ENCODE data around the gene RYR2. TPM values are rescaled to one million over a fixed set of nuclear protein-coding genes. Genes with fewer than 3 reads are reported as not detected.
"Not testable (repeated sequence)": the region's sequence is repeated elsewhere in the genome, so short reads cannot be mapped to it uniquely, and the experiment has no call there.

RYR2 gene
- total RNA-seq, 1 donor from 2014 or later = 0.10 TPM

DNA sequence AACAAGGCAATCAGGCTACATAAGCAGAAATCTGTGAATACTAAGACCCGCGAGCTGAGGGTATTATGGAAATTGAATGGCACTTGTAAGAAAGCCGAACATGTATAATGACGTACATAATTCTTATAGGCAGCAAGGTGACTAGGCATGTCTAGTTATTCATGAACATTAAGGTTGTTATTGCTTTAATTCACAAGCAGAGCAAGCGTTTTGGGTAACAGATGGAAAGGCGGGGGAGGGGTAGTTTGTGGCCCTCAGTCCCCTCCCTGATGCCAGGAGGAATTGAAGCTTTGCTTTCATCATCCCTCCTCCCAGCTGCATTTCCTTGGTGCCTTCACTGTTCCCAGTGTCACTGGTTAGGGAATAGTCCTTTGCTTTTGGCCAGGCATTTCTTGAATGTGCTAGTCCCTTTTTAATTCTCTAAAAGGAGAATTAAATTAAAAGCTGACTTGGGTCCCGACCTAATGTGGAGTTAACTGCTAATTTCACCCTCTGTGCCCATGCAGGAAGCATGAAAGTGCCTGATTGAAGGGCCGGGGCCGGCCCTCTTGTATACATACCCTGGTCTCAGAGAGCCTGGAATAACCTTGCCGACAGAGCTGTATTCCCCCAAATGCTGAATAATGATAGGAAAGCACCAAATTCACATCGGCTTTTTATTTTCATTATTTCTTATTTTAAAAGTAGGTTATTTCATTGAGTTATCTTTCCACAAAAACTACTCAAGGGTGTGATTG is 42.5 kb downstream of the RYR2 start:
- no peak for DNase-seq (ENCODE audit: low read depth)

DNA sequence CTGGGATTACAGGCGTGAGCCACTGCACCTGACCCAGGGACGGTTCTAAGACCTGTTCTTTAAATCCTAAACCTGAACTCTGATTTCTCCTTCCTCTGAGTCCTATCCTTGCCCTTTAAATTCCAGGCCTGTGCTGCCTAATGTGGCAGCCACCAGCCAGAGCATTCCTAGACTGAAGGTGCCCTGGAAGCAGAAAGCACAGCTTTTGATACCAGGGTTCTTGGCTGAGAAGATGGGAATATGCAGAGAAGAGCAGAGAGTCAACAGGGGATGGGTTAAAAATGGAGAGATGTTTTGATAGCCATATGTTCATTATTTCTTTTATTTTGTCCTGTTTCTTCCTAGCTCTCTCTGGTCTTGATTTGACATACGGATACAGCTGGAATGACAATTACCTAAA is 49.7 kb downstream of the RYR2 start:
- no peak for DNase-seq (ENCODE audit: low read depth)

DNA sequence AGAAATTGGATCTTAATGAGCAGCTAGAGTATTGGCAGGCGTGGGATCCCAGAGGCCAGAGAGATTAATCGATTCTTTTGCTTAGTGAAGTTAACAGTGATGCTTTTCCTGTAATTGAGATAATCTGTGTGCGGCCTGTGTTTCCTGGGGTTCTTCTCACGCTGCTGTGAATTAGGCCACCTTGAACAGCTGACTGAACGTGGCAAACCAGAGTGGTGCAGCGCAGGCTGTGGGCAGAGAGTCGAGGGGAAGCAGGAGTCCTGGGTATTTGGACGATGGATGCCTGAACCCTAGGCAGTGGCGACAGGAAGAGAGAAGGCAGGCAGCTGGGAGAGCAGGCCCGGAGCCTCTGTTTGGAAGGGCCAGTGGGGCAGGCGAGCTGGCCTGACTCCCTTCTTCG is 51.7 kb downstream of the RYR2 start:
- DNase-seq (ENCODE audit: low read depth) = no peak

DNA sequence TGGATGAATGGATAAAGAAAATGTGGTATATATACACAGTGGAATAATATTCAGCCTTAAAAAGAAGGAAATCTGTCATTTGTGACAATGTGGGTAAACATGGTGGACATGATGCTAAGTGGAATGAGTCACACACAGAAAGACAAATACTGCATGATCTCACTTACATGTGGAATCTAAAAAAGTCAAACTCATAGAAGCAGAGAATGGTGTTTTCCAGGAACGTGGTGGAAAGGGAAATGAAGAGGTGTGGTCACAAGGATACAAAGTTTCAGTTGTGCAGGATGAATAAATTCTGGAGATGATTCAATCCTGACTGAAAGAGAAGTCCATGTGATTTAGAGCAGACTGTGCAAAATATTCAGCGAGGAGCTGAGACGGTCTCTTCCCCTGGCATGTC is 56.6 kb downstream of the RYR2 start:
- peak; percentile 2 for DNase-seq (ENCODE audit: low read depth)

DNA sequence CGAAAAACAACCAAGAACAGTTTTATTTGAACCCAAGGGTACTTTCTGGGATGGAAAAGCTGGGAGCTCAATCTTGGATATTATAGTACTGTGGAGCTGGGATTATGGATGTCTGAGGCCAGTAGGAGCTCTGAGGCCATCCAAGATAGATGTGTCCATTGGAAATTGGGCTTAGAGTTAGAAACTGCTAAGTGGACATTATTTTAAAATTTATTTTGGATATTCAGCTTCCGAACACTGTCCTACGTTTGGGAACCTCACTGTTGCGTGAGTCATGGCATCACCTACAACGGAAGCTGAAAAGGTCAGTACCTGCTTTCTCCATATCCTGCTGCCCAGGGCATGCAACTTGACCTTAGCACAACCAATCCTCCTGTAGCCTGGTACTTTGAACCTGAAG is 61.0 kb downstream of the RYR2 start:
- no peak for DNase-seq (ENCODE audit: low read depth)

DNA sequence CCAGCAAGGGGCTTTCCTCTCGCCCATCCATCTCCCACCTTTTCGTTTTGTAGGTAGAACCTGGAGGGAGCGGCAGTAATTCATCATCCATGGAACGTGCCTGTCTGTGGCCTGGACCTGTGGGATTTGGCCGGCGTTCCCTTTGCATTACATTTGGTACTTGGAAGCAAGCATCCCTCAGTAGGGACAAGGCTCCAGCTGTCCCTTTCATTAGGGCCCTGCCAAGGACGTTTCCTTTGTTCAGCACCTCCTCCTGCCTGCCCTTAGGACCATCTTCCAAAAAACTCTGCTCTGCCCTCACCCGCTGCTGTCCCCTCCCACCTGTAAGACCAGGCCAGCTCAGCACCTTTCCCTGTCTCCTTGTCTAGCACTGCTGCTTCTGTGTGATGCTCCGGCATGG is 62.1 kb downstream of the RYR2 start:
- no peak for DNase-seq (ENCODE audit: low read depth)

DNA sequence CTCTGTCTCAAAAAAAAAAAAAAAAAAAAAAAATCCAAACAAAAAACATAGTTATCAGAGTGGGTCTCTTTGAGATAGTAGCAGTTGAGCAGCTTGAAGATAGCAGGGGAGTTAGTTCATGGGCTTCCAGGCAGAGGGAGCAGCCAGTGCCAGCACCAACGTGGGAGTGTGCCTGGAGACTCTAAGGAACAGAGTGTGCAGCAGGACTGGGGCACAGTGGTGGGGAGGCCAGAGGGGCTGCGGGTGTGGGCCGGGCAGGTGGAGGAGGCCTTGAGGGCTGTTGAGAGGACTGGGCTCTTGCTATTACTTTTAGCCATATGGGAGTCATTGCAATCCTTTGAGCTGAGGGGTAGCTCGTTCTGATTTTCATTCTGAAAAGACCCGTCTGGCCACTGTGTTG is 63.8 kb downstream of the RYR2 start:
- DNase-seq (ENCODE audit: low read depth) = no peak

DNA sequence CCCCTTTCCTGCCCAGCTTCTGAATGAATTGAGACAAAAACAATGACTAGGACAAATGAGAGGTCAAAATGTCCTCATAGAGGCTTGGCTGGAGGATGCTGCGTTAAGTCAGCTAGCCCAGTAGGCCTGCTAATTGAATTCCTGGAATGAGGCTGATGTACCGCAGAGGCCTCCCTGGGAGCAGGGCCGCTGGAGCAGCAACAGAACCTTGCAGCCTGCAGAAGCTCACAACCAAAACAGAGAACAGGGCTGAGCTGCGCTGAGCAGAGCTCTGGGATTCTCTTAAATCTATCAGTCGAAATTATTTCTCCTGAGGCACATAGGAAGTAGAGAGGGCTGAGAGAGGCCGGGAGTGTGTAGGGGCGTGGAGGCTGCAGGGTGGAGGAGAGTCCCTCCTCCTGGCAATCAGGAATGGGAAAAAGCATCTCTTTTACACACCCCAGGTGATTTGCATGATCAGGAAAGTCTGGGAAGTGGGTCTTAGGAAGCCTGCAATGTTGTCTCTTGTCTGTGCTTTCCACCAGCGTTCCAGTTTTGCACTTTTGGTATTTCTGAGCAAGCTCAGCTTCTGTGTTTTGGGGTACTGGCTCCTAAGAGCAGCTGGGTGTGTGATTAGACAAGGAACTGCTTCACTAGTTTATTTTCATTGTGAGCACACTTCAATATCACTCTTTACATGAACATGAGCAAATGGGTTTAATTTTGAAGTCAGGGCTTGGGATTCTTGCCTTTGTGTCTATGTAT is 66.5 kb downstream of the RYR2 start:
- no peak for DNase-seq (ENCODE audit: low read depth)

DNA sequence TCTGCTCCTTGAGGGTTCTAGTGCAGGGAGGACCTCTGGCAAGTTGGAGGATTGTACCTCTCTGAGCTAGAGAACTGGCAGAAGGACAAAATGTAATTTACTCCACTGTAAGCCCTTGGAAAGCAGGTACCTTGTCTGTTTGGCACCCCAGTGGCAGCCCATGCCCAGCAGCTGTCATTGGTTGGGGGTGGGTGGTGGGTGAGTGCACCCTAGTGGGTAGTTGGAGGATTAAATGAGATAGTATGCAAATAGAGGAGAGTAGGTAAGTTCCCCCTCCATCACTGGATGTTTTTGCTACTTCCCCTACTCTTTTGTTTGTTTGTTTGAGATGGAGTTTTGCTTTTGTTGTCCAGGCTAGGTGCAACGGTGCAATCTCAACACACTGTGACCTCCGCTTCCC is 69.8 kb downstream of the RYR2 start:
- DNase-seq (ENCODE audit: low read depth) = no peak

DNA sequence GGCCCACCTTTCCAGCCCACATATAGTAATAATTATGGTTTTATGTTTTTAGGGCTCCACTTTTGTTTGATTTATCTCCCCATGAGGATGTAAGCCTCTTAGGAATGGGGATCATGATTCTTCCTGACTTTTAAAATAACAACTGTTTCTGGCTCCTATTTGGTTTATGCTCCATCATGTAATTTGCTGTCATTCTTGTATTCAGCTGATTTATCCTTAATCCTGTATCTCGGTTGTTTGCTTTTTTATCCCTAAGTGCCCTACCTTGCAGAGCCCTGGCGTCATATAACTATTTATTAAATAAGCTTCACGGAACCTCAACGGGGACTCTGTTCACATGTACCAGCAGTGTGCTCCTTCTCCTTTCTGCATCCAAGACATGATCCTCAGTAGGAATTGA is 70.7 kb downstream of the RYR2 start:
- DNase-seq (ENCODE audit: low read depth) = no peak

DNA sequence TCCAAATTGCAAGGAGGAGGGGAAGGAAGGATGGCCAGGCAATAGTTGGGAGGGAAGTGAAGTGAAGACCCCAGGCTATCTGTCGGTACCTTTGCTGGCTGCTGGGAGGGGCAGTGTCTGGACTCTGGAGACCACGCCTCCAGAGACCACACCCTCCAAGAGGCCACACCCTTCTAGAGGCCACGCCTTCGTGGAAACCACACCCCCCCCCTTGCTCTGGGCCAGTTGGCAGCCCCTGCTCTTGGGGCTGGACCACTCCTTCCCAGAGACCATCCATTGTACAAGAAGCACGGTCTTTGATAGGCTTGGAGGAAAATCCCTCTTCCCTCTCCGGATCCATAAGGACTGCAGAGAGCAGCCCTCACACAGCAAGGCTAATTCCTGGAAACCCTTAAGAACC is 73.1 kb downstream of the RYR2 start:
- DNase-seq (ENCODE audit: low read depth) = no peak

DNA sequence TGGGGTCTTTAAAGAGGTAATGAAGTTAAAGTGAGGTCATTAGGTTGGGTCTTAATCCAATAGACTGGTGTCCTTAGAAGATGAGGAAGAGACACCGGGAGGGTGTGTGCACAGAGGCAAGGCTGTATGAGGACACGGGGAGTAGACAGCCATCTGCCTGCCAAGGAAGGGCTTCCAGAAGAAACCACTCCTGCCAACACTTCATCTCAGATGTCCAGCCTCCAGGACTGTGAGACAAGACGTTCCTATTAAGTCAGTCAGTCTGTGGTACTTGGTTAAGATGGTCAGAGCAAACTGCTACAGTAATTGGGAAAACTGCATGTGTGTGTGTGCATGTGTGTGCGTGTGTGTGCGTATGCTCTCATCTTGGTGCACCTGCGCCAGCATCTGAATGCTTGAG is 77.1 kb downstream of the RYR2 start:
- DNase-seq (ENCODE audit: low read depth) = no peak

DNA sequence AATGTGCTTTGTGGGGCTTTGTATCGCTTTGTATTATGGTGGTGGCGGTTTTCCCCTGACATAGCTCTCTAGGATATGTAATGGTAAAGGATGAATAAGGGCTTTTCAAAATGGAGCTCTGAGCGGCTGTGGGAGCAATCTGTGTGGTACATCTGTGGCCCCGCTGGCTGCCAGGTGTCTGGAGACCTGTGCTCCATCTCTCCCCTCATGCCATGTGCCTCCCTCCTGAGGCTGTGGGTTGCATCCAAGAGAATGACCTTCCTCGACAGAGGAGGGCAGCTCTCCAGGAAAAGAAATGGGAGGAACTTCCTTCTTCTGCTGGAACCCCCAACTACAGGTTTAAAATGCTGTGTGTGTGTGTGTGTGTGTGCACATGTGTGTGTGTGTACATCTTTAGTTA is 78.7 kb downstream of the RYR2 start:
- DNase-seq (ENCODE audit: low read depth) = no peak

DNA sequence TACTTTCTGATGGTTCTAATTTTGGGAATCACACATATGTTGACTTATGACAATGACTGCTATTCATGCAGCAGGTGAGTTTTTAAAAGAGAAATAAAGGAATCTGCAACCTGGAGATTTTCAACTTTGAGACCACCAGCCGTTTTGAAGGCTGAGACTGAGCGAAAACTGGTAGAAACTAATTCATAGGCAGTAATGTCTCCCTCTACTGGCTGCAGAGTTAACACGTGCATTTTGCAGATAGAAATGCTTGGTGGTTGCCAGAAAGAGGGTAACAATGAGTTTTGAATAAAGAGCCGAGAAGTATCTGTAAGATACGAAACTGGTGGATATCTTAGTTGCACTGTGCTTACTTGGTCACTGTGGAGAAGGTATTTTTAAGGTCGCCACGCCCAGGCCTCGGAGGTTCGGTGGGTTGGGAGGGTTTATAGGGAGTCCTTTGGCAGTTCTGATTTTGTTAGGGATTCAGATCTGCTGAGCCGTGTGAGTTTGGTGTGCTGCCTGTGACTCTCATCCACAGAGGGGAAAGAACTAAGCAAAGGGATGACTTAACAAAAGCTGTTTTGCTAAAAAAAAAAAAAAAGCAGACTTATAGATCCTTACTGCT is 83.0 kb downstream of the RYR2 start:
- DNase-seq (ENCODE audit: low read depth) = no peak

DNA sequence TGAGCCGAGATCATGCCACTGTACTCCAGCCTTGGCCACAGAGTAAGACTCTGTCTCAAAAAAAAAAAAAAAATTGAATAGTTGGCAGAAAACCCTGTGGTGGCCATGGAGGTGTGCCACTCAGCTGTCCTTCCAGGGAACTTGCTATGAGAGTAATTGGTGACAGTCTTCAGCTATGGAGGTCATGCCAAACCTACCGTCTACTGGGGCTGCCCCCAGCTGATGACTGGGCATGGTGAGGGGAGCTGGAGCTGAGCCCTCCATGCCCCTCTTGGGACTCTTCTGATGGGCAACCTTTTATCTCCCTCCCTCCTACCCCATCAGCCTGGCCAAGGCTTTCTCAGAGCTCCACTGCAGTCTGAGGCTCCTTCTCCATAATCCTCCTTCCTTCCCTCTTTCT is 84.2 kb downstream of the RYR2 start:
- DNase-seq (ENCODE audit: low read depth) = no peak

DNA sequence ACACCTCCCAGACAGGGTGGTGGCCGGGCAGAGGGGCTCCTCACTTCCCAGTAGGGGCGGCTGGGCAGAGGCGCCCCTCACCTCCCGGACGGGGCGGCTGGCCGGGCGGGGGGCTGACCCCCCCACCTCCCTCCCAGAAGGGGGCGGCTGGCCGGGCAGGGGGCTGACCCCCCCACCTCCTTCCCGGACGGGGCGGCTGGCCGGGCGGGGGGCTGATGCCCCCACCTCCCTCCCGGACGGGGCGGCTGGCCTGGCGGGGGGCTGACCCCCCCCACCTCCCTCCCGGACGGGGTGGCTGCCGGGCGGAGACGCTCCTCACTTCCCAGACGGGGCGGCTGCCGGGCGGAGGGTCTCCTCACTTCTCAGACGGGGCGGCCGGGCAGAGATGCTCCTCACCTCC is 85.3 kb downstream of the RYR2 start:
- DNase-seq (ENCODE audit: low read depth) = not testable (repeated sequence)

DNA sequence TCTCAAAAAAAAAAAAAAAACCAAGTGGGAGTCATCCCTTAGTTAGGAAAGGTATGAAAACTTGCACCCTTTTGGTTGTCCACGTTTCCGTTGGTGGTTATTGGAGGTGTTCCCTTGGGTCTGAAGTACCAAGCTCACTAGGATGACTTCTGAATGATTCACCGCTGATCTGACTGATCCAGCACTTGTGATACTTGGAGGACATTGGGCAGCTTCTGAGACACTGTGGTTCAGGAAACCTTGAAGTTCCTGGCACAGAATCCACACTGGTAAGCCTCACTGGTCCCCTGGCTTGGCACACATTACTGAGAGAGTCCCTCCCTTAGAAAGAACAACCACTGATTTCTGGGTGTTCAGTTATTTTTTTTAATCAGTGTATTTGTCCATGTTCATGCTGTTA is 91.9 kb downstream of the RYR2 start:
- no peak for DNase-seq (ENCODE audit: low read depth)

DNA sequence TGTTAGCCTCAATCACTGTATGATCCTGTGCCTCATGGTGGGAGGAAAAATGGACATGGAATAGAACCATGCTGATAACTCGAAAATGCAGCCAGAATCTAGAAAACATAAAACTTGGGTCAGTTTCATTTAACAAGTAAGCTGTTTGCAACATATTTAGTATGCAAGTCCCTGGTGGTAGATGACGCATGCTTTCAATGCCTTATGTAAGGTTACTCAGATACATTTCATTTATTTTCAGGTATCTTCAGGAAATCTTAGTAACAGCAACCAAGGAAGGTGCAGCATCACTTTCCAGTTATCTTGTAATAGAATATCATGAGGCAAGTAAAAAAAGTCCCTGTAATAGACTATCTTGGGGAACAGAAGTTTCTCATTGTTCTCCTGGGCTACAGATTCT is 92.9 kb downstream of the RYR2 start:
- DNase-seq (ENCODE audit: low read depth) = no peak

DNA sequence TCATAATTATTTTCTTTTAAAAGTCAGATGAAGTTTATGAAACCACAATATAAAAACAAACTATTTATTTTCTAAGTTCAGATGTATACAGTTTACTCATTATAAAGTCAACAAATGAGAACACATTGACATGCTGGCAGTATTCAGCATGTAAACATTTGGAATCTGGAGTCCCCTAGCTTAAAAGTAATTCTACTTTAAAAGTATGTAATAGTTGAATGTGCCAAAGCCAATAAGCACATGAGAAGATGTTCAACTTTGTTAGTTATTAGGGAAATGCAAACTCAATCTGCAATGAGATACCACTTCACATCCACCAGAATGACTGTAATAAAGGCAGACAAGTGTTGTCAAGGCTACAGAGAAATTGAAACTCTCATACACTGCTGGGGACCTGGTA is 96.6 kb downstream of the RYR2 start:
- no peak for DNase-seq (ENCODE audit: low read depth)

DNA sequence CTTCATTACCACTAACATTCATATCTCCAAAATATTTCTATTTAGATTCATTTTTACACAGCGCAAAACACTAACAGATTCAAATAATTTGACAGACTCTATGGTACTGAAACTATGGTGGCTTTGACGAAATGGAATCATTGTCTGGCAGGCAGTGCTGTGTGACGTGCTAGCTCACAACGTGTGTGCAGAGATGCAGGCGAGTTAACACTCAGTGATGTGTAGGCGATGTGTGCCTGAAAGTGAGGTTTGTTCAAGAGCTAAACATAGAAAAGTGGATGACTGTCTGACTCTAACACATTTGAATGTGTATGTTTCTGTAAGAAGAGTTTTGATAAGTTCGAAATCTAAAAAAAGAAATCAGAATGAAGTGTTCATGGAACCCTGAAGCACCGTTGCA is 97.7 kb downstream of the RYR2 start:
- DNase-seq (ENCODE audit: low read depth) = no peak

DNA sequence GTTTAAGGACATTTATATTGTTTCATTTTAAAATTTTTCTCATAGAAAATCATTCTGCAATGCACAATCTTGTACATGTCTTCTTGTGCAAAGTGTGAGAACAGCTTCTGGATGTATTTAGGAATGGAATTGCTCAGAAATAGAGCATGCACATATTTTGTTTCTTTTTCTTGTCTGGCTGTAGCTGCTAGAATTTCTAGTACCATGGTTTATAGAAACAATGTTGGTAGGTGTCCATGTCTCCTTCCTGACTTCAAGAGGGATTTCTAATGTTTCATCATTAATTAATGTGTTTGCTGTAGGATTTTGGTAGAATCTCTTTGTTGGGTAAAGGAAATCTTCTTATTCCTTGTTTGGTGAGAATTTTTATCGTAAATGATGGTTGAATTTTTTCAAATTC is 99.0 kb downstream of the RYR2 start:
- DNase-seq (ENCODE audit: low read depth) = no peak

DNA sequence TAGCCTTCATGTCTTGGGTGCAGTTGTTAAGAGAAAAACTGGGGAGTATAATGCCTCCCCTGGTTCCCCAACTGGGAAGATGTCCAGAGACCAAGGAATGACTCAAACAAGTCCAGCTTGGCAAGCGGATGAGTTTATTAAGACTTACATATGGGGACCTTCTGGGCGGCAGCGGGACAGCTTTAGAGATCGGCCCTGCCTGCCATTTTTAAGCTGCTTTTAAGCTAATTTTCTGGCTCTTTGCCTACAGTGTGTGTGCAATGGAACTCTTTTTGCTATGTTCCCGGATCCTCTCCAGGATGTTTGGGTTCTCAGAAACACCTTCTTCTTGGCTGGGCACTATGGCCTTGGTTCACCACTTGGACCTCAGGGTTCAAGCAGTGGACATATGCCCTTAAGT is 99.5 kb downstream of the RYR2 start:
- no peak for DNase-seq (ENCODE audit: low read depth)

DNA sequence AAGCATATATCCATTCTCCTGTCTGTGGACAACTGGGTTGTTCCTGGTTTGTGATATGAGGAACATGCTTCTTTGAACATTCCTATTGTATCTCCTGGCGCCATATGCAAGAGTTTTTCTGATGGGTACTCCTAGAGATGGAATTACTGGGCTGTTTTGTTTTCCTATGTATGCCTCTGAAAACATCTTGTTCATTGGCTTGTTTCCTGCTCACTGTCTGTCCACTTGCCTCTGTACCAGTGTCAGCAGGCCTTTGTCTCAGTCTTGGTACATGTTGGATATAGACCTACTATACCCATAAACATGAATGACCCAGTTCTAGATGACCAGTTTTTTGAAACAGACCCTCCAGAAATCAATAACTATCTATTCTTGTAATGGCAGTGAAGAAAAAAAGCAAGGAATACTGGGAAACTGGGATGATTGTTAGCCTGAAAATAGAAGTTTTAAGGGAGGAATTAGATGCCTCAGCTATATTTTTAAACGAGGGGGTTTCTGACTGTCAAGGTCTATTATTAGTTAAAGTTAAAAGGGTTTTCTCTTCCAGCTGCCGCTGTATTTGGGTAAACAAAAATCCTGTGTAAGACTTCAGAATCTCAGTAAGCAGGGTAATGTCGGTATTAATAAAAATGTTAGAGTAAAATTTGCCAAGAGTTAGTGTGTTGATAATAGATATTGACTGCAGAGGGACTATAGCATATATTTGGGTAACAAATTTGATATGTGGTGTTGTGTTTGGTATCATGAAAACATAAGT is 103.6 kb downstream of the RYR2 start:
- no peak for DNase-seq (ENCODE audit: low read depth)
